ENCODE measurements around the gene DAAM1. TPM values are rescaled to one million over a fixed set of nuclear protein-coding genes. Genes with fewer than 3 reads are reported as not detected.

Gene DAAM1
- polyA plus RNA-seq, 4 donors, result 48.9 to 61.1 (median 52.8) TPM

DNA sequence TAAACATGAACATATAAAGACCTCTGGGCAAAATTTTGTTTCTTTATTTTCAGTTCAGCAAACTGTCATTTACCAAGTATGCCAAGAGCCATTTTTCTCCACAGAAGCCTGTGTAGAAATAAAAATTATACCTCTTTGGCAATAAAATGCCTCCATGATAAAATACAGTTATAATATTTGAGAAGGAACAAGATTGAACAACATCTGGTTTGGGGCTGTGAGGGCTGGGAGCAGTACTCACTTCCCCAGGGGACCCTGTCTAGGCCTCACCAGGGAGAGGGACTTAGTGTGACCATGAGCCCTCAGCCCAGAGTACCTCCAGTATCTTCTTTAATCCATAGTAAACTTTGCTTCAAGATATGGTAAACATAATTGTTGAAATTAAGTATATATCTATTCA, 65.1 kb downstream of the DAAM1 start:
- DNase-seq (ENCODE audit: low read depth in 4 of 4, low spot score in 3 of 4), result no peak

DNA sequence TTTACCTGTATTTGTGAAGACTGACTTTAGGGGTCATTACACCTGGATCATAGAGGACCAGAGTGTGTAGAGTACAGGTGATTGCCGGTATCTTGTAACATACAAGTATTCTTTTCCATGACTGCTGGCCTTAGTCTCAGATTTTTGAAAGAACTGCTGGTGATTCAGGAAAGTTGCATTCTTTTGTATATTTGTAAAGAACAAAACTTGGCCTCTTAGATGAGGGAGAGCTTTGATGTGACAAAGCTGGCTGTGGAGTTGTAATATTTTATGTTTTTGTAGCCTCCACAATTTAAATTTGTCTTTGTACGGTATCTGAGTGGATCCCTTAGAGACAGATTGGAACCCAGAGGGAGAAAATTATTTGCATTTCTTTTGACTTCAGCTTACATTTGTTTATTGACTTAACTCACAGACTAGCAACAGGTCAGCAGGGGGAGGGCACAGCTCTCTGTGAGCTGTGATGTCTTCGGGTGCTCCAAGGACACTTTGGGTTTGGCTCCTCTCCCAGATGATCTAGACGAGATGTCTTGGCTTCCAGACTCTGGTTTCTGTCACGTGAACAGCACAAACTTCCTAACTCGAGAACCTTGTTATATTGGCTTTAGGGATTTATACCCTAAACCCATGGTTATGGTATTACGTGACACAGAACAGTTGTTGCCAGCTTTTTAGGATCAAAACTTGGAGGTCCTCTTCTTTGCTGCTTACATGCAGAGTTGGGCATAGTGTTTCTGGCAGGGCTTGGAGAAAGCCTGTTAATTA, 65.9 kb downstream of the DAAM1 start:
- DNase-seq (ENCODE audit: low read depth in 4 of 4, low spot score in 3 of 4), result peak; percentile 28 to 72 (median 65)

DNA sequence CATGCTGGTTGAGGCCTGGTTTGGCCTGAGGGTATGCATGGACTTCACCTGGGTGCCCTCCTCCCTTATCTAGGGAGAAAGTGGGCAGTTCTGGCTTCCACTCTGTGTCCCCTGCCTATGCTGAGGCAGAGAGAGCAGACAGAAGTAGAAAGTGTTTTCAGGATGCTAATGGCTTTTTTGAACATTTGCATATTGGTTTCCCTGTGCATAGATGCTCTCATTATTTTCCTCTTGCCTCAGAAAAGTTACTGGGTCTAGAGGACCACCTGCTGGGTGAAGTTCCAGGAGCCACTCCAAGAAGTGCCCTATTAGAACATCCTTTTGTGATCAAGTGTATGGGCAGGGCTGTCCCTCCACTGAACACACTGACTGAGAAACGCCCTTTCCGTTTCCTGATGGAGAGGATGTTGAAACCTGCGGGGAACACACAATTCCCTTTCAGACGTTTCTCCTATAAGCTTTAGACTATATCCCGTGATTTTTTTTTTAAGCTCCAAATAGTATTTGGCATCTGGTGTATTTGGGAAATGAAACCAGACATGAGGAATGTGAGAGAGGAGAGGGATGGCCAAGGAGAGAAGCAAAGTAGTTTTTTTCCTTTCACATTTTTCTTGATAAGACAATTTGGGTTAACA, 66.6 kb downstream of the DAAM1 start:
- no peak for DNase-seq (ENCODE audit: low read depth in 4 of 4, low spot score in 3 of 4)

DNA sequence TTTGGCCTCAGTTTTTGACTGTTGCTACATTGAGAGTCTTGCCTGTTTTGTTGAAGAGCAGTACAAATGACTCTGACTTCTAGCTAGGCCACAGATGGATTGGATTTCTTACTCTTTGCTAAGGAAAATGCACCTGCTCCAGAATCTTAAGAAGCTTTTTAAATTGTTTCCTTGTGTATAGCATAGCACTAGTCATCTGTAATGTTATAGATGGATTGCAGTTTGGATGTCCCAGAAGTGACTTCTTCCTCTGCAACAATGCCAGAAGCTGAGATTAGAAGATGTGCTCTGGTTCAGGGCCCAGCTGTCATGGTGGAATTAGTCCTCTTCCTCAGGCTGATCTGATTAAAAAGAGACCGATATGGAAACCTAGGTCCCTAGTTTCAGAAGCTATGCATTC, 67.9 kb downstream of the DAAM1 start:
- DNase-seq (ENCODE audit: low read depth in 4 of 4, low spot score in 3 of 4), result no peak

GRCh38 chr14:59261334-59261733, 72.9 kb downstream of the DAAM1 start:
- DNase-seq (ENCODE audit: low read depth in 4 of 4, low spot score in 3 of 4), result no peak

GRCh38 chr14:59262717-59263454, 74.4 kb downstream of the DAAM1 start:
- no peak for DNase-seq (ENCODE audit: low read depth in 4 of 4, low spot score in 3 of 4)

GRCh38 chr14:59265808-59266207, 77.3 kb downstream of the DAAM1 start:
- no peak for DNase-seq (ENCODE audit: low read depth in 4 of 4, low spot score in 3 of 4)

DNA sequence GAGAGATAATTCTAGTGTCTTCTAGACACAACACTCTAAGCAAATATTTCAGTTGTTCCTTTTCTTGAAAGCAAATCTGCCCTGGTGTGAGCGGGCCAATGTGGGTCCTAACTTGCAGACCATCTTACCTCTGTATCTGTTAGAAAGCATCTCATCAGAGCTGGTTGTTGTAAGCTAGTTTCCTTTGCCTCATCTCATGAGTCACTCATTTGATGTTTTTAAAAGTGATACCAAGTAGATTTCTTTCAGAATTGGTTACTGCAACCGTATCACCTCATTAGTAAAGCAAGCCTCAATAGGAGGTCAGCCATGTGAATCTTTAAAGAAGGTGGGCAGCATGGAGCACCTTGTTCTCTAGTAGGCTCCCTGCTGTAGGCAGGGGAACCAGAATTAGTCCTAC, 78.6 kb downstream of the DAAM1 start:
- no peak for DNase-seq (ENCODE audit: low read depth in 4 of 4, low spot score in 3 of 4)

GRCh38 chr14:59268011-59268410, 79.5 kb downstream of the DAAM1 start:
- DNase-seq (ENCODE audit: low read depth in 4 of 4, low spot score in 3 of 4), result no peak

DNA sequence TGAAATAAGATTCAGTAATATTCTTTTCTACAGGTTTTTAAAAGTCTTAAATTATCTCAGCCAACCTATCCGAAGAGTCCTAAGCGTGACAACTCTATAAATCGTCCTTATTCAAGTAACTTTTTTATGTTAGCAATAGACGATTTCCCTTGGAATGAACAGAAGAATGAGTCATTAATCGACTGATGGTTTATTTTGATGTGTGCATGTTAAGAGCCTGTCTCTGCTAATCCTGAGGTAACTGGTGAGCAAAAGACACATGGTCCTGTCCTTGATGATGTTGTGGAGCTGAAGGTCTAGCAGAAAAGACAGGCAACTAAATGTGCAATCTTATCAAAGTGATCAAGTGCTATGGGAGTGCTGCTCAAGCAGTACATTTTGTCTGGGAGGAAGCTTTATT, 80.4 kb downstream of the DAAM1 start:
- no peak for DNase-seq (ENCODE audit: low read depth in 4 of 4, low spot score in 3 of 4)

- no peak for DNase-seq (ENCODE audit: low read depth in 4 of 4, low spot score in 3 of 4)
Observed at GRCh38 chr14:59269466-59269865, 81.0 kb downstream of the DAAM1 start.

GRCh38 chr14:59271256-59271655, 82.8 kb downstream of the DAAM1 start:
- no peak for DNase-seq (ENCODE audit: low read depth in 4 of 4, low spot score in 3 of 4)

DNA sequence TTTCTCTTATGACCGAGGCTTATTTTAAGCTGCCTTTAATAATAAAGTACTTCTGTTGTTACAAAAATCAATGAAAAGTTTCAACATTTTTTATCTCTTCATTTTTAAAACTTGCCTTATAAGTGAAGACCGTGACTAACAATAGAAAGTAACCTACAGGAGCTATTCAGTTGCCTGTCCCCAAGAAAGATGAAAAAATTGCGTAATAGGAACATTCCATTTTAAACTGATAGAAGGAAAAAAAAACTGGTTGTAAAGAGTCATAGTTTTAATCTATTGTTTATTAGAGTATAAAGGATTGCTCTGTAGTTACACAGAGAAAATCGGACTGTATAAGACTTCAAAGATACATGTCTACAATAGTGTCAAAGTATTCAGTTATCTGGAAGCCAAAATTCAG, 83.3 kb downstream of the DAAM1 start:
- DNase-seq (ENCODE audit: low read depth in 4 of 4, low spot score in 3 of 4), result no peak

GRCh38 chr14:59272633-59273032, 84.2 kb downstream of the DAAM1 start:
- DNase-seq (ENCODE audit: low read depth in 4 of 4, low spot score in 3 of 4), result no peak

GRCh38 chr14:59273737-59274136, 85.3 kb downstream of the DAAM1 start:
- DNase-seq (ENCODE audit: low read depth in 4 of 4, low spot score in 3 of 4), result no peak

DNA sequence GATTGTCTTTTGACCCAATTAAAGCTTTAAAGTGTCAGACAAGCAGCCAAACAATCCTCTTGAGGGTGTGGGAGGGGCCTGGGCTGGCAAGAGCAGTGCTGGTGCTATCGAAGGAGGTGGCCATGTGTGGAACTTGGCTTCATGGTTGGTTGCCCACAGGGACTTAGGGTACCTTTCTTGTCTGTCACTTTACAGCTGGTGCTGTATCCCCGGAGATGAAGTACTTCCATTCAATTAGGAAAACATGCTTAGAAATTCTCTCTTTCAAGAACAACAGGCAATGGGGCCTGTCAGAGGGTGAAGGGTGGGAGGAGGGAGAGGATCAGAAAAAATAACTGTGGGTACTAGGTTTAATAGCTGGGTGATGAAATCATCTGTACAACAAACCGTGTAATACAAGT, 86.5 kb downstream of the DAAM1 start:
- no peak for DNase-seq (ENCODE audit: low read depth in 4 of 4, low spot score in 3 of 4)

DNA sequence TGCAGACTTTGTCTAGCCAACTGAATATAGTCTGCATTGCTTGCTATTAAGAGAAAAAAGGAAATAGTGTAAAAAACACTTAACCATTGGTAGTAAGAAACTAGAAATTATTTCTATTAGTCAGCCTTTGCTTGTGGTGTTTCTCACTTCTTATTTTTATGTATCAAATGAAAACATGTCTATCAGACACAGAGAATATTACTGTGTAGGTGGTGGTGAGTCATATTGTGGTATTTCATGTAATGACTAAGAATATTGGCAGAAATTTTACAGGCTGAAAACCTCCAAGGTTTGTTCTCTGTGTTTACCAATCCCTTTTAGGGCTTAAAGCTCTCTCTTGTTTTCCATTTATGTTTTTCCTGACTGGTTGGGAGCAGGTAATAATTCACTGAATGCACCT, 87.2 kb downstream of the DAAM1 start:
- DNase-seq (ENCODE audit: low read depth in 4 of 4, low spot score in 3 of 4), result no peak

- no peak for DNase-seq (ENCODE audit: low read depth in 4 of 4, low spot score in 3 of 4)
Observed at GRCh38 chr14:59276235-59276634, 87.8 kb downstream of the DAAM1 start.

GRCh38 chr14:59277659-59278058, 89.2 kb downstream of the DAAM1 start:
- DNase-seq (ENCODE audit: low read depth in 4 of 4, low spot score in 3 of 4), result no peak

- DNase-seq (ENCODE audit: low read depth in 4 of 4, low spot score in 3 of 4), result no peak
Observed at GRCh38 chr14:59278111-59278510, 89.6 kb downstream of the DAAM1 start.

GRCh38 chr14:59280961-59281360, 92.5 kb downstream of the DAAM1 start:
- DNase-seq (ENCODE audit: low read depth in 4 of 4, low spot score in 3 of 4), result no peak

All from right renal pelvis (tissue), 4 donors.